SK-N-SH (cell line): ENCODE data around the gene KCNK15. TPM values are rescaled to one million over a fixed set of nuclear protein-coding genes. Genes with fewer than 3 reads are reported as not detected.

ENCODE experiments used
- CTCF ChIA-PET: fragments of 300-600, 350-600 bp; formaldehyde crosslinking; extraction: SDS; loops from one replicate; lab custom pipeline; 2021; lab: Yijun Ruan, JAX
- POLR2A ChIA-PET: fragments of 350-600 bp; sonication (Branson Sonifier 250); formaldehyde crosslinking; extraction: SDS; loops from one replicate; lab custom pipeline; 2020; ENCODE audit warnings: antibody characterized with exemption, inconsistent platforms; lab: Yijun Ruan, JAX
- DNase-seq: peaks from one replicate; pipeline ENCODE4 v3.0.0; 2012
- H2AFZ ChIP-seq: fragments of 200-600 bp; sonication (generic); 2 replicates; pipeline ENCODE4 v1.8.1; 2016; ENCODE audit warnings: antibody characterized with exemption, mild to moderate bottlenecking, low read depth
- H3F3A ChIP-seq: fragments of 200-600 bp; sonication (generic); replicated peaks from 2 replicates; pipeline ENCODE3; 2016; ENCODE audit warnings: antibody characterized with exemption, mild to moderate bottlenecking; ENCODE audit not compliant: insufficient read depth
- H3K27ac ChIP-seq, 2 experiments: fragments of 200-500 bp in 1 of 2; fragments of 200-600 bp in 1 of 2; sonication (Bioruptor generic) in 1 of 2; sonication (generic), shearing (Covaris generic) in 1 of 2; 2 replicates each; pipeline versions ENCODE4 v1.5.1 to v1.6.1; 2014 to 2016; ENCODE audit warnings: low read depth in 2 of 2, inconsistent platforms in 1 of 2, low read length in 1 of 2, mild to moderate bottlenecking in 1 of 2, mixed read lengths in 1 of 2
- H3K27me3 ChIP-seq: fragments of 200-600 bp; sonication (generic), shearing (Covaris generic); 2 replicates; pipeline ENCODE4 v1.6.1; 2016; ENCODE audit warnings: mixed run types; ENCODE audit not compliant: insufficient read depth
- H3K36me3 ChIP-seq, 2 experiments: fragments of 200-500 bp in 1 of 2; fragments of 200-600 bp in 1 of 2; sonication (Bioruptor generic) in 1 of 2; sonication (generic) in 1 of 2; replicated peaks in 1 of 2; 2 replicates each; pipeline versions ENCODE3 to v1.5.1; 2014 to 2016; ENCODE audit warnings: low read length in 1 of 2, mild to moderate bottlenecking in 1 of 2; ENCODE audit not compliant: insufficient read depth in 2 of 2, control insufficient read depth in 1 of 2
- H3K4me1 ChIP-seq, 2 experiments: fragments of 200-500 bp in 1 of 2; fragments of 200-600 bp in 1 of 2; sonication (Bioruptor generic) in 1 of 2; sonication (generic), shearing (Covaris generic) in 1 of 2; 2 replicates each; pipeline versions ENCODE4 v1.5.1 to v1.6.1; 2014 to 2016; ENCODE audit warnings: low read depth in 1 of 2, low read length in 1 of 2, mixed run types in 1 of 2; ENCODE audit not compliant: insufficient read depth in 2 of 2, control insufficient read depth in 1 of 2
- H3K4me2 ChIP-seq: fragments of 200-600 bp; sonication (generic), shearing (Covaris generic); 2 replicates; pipeline ENCODE4 v1.6.1; 2017; ENCODE audit warnings: mixed run types
- H3K4me3 ChIP-seq, 2 experiments: fragments of 200-500 bp in 1 of 2; fragments of 200-600 bp in 1 of 2; sonication (Bioruptor generic) in 1 of 2; sonication (generic), shearing (Covaris generic) in 1 of 2; 2 replicates each; pipeline versions ENCODE4 v1.5.1 to v1.8.1; 2014 to 2016; ENCODE audit warnings: low read depth in 2 of 2, inconsistent platforms in 1 of 2, low read length in 1 of 2, mild to moderate bottlenecking in 1 of 2, mixed read lengths in 1 of 2, moderate library complexity in 1 of 2
- H3K79me2 ChIP-seq: fragments of 200-600 bp; sonication (generic); 2 replicates; pipeline ENCODE4 v1.8.1; 2017; ENCODE audit warnings: mild to moderate bottlenecking; ENCODE audit not compliant: insufficient read depth
- H3K9ac ChIP-seq: fragments of 200-600 bp; sonication (generic); 2 replicates; pipeline ENCODE4 v1.6.1; 2017; ENCODE audit warnings: mixed run types
- H3K9me2 ChIP-seq: fragments of 200-600 bp; sonication (generic); 2 replicates; pipeline ENCODE4 v1.6.1; 2017; ENCODE audit warnings: mixed run types
- H3K9me3 ChIP-seq: fragments of 200-600 bp; sonication (generic); 2 replicates; pipeline ENCODE4 v1.6.1; 2017; ENCODE audit warnings: mixed run types, mild to moderate bottlenecking, moderate library complexity
- H4K20me1 ChIP-seq: fragments of 200-600 bp; sonication (generic); 2 replicates; pipeline ENCODE4 v1.6.1; 2017; ENCODE audit warnings: mild to moderate bottlenecking, mixed run types; ENCODE audit not compliant: insufficient read depth
- ELF1 ChIP-seq: IDR thresholded peaks from 2 replicates; pipeline ENCODE4 v1.4.0; 2012
- EP300 ChIP-seq, 2 experiments: IDR thresholded peaks; 2 replicates each; pipeline versions ENCODE4 v1.4.0 to v1.6.1; 2012; ENCODE audit warnings: borderline replicate concordance in 1 of 2, low read depth in 1 of 2, low read length in 1 of 2
- EZH2phosphoT487 ChIP-seq: fragments of 200-600 bp; sonication (generic); IDR thresholded peaks from 2 replicates; pipeline ENCODE4 v1.6.1; 2017; ENCODE audit warnings: low read depth, mixed run types, mild to moderate bottlenecking, antibody characterized with exemption, moderate library complexity, borderline replicate concordance
- FOSL2 ChIP-seq: IDR thresholded peaks from 2 replicates; pipeline ENCODE4 v1.4.0; 2012; ENCODE audit warnings: low read depth, mild to moderate bottlenecking, moderate library complexity, borderline replicate concordance
- FOXJ3 ChIP-seq: sonication (generic); formaldehyde crosslinking; IDR thresholded peaks from 2 replicates; pipeline ENCODE4 v1.5.1; 2020; ENCODE audit warnings: mild to moderate bottlenecking, missing genetic modification reagents
- FOXM1 ChIP-seq: IDR thresholded peaks from 2 replicates; pipeline ENCODE4 v1.4.0; 2012; ENCODE audit warnings: low read depth, mild to moderate bottlenecking
- GABPA ChIP-seq: IDR thresholded peaks from 2 replicates; pipeline ENCODE4 v1.4.0; 2012; ENCODE audit warnings: low read depth, mild to moderate bottlenecking
- MAX ChIP-seq: IDR thresholded peaks from 2 replicates; pipeline ENCODE4 v1.4.0; 2012; ENCODE audit warnings: low read depth
- MXI1 ChIP-seq: IDR thresholded peaks from 2 replicates; pipeline ENCODE4 v1.6.1; 2012; ENCODE audit warnings: mild to moderate bottlenecking, low read depth, low read length, improper control_type of control experiment
- NRF1 ChIP-seq: IDR thresholded peaks from 2 replicates; pipeline ENCODE4 v1.6.1; 2012; ENCODE audit warnings: low read depth, mild to moderate bottlenecking, low read length
- RAD21 ChIP-seq: IDR thresholded peaks from 2 replicates; pipeline ENCODE4 v1.6.1; 2012; ENCODE audit warnings: mild to moderate bottlenecking, low read length
- SIN3A ChIP-seq: IDR thresholded peaks from 2 replicates; pipeline ENCODE4 v1.6.1; 2012; ENCODE audit warnings: low read depth, mild to moderate bottlenecking, low read length, moderate library complexity, borderline replicate concordance
- TEAD4 ChIP-seq: IDR thresholded peaks from 2 replicates; pipeline ENCODE4 v1.4.0; 2012; ENCODE audit warnings: mild to moderate bottlenecking, borderline replicate concordance; ENCODE audit not compliant: insufficient read depth
- USF1 ChIP-seq: IDR thresholded peaks from 2 replicates; pipeline ENCODE4 v1.4.0; 2012; ENCODE audit warnings: low read depth, borderline replicate concordance
- USF2 ChIP-seq: fragments of 150-350 bp; IDR thresholded peaks from 2 replicates; pipeline ENCODE4 v1.6.1; 2017; ENCODE audit warnings: antibody characterized with exemption, low read length, low read depth, borderline replicate concordance
- YY1 ChIP-seq: IDR thresholded peaks from 2 replicates; pipeline ENCODE4 v1.4.0; 2012; ENCODE audit warnings: low read depth, mild to moderate bottlenecking
- ZBTB33 ChIP-seq: IDR thresholded peaks from 2 replicates; pipeline ENCODE4 v1.4.0; 2012; ENCODE audit warnings: low read depth, borderline replicate concordance
- WGBS: methylation state at CpG from one replicate; pipeline ENCODE4 v1.1.6; 2017; ENCODE audit warnings: low lambda C conversion rate; 5-methylcytosine and 5-hydroxymethylcytosine counted together
- polyA plus RNA-seq, 3 experiments: library from polyadenylated mRNA; depleted of rRNA; stranded (reverse); fragments of >200 nt; gene quantifications; 2 replicates each; pipeline ENCODE4 v1.2.3, GENCODE V29; 2012

Gene KCNK15
- polyA plus RNA-seq, 1 of the 3 experiments (the other 2 are of a cell fraction): 0.02 TPM

- 63% methylated on average over 11 of the region's 18 CpGs for WGBS
- CTCF ChIA-PET: interaction anchor here (1.2 to 1.3 kb wide), 2 partner anchors 8 to 111 kb away, joined by 6 read pairs; no protein-coding TSS in a partner anchor
These were observed 10.5 kb downstream of the KCNK15 start for GRCh38 chr20:44756011-44756688.

GRCh38 chr20:44756956-44757355 lies 11.3 kb downstream of the KCNK15 start:
- 76% methylated on average over 5 of the region's 5 CpGs for WGBS
- Histone ChIP-seq H3K4me2 (no peak overlapping the region), H3K27me3 (peaks cover 11% of the 10 kb centered on the region; the same call in 1 of the 2 replicates), H3K9me3 (no peaks in the 10 kb centered on the region), H2AFZ (no peak overlapping the region), H3K9ac (no peak overlapping the region), H3K79me2 (no peaks in the 10 kb centered on the region), H4K20me1 (no peaks in the 10 kb centered on the region), H3K9me2 (no peaks in the 10 kb centered on the region), H3K4me3 (no peak overlapping the region), H3F3A (no peaks in the 10 kb centered on the region), H3K27ac (no peak overlapping the region), H3K4me1 (peaks cover 0 to 40% of the 10 kb centered on the region in 2 experiments; a peak in 2 of 4 replicates), H3K36me3 (no peaks in the 10 kb centered on the region)
- POLR2A ChIA-PET: no interaction called here
- CTCF ChIA-PET: interaction anchor here (1.3 to 12.2 kb wide), 4 partner anchors 9 to 110 kb away, joined by 4 to 110 read pairs (median 6); partner anchors contain the start of gene KCNK15
- DNase-seq: no peak
- no peak for TF ChIP-seq MAX
- TF ChIP-seq GABPA: no peak
- TF ChIP-seq YY1: no peak
- TF ChIP-seq USF2: no peak
- TF ChIP-seq NRF1: no peak
- no peak for TF ChIP-seq RAD21
- TF ChIP-seq FOSL2: no peak
- no peak for TF ChIP-seq USF1
- TF ChIP-seq FOXJ3: no peak
- TF ChIP-seq EZH2phosphoT487: no peak
- no peak for TF ChIP-seq TEAD4
- TF ChIP-seq MXI1: no peak
- no peak for TF ChIP-seq ZBTB33
- TF ChIP-seq FOXM1: no peak

More at GRCh38 chr20:44756011-44756688, 10.5 kb downstream of the KCNK15 start:
- H3K4me3 ChIP-seq: no peak overlapping the region
- H3K4me1 ChIP-seq: peaks cover 0 to 32% of the 10 kb centered on the region in 2 experiments; a peak in 2 of 4 replicates
- no peak overlapping the region for H2AFZ ChIP-seq
- H3K9ac ChIP-seq: no peak overlapping the region
- no peak for TF ChIP-seq ELF1
- TF ChIP-seq SIN3A: no peak
- no peak for TF ChIP-seq ZBTB33
- no peak for TF ChIP-seq MAX
- TF ChIP-seq EP300 (IDR thresholded peaks at IDR 0.05; ENCODE audit: borderline replicate concordance in 1 of 2, low read depth in 1 of 2, low read length in 1 of 2): no peak
- no peaks in the 10 kb centered on the region for H4K20me1 ChIP-seq
- H3K27me3 ChIP-seq: peaks cover 11% of the 10 kb centered on the region; the same call in 1 of the 2 replicates
- H3K27ac ChIP-seq: no peak overlapping the region
- H3K36me3 ChIP-seq: no peaks in the 10 kb centered on the region
- DNase-seq: no peak
- no peaks in the 10 kb centered on the region for H3K9me3 ChIP-seq
- no peak overlapping the region for H3K4me2 ChIP-seq
- POLR2A ChIA-PET: no interaction called here
- no peaks in the 10 kb centered on the region for H3F3A ChIP-seq
- no peaks in the 10 kb centered on the region for H3K79me2 ChIP-seq
- H3K9me2 ChIP-seq: no peaks in the 10 kb centered on the region
